GM19193 (cell line): ENCODE data around the gene CCDC146.

Experiments
- POLR2A ChIP-seq: IDR thresholded peaks from 4 replicates; pipeline ENCODE4 v1.6.1; 2011; ENCODE audit not compliant: insufficient read depth, insufficient read length; ENCODE audit errors: extremely low read depth

The CCDC146 gene

DNA sequence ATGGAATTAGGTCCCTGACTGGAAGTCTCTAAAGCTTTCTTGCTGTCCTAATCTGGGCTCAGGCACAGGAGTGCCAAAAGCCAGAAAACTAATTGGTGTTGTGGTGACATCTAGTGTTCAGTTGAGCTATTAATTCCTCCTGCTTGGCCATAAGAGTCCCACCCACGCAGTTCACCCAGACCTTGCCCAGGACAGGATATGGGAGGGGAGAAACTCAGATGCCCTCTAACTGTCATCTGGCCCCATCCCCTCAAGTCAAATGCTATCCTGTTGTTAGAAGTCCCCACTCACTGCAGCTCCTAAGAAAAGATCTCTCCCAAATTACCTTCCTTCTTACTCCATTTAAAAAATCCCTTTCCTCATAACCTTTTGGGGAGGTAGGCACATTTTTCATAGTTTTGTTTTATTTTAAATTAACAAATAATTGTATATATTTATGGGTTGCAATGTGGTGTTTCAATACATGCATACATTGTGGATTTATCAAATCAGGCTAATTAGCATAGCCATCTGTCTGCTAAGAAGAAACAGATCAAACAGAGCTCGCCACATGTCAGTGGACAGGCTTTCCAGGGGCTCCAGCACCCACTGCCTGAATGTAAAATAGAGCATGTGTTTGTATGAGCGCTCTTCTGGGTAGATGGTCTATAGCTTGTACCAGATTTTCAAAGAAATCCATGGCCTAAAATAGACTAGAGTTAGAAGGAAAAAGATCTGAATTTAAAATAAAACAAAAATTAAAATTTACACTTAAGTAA lies 209.7 kb downstream of the CCDC146 start:
- no peak for TF ChIP-seq POLR2A

DNA sequence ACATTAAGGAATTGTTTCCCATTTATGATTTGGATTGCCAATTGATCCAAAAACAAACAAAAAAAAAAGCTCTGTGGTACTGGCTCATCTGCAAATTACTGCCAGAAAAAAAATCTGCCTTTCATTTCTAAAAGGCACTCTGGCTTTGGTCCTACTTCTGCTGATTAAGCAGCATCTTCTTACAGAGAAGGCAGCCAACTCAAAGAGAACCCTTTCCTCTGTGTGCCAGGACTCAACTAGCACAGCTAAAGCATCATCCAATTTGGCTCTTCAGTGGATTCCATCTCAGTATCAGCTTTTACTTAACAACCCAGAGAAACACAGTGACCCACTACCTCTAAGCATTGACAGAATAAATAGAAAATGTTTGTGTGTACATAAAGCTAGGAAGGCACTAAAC lies 213.2 kb downstream of the CCDC146 start:
- no peak for TF ChIP-seq POLR2A

DNA sequence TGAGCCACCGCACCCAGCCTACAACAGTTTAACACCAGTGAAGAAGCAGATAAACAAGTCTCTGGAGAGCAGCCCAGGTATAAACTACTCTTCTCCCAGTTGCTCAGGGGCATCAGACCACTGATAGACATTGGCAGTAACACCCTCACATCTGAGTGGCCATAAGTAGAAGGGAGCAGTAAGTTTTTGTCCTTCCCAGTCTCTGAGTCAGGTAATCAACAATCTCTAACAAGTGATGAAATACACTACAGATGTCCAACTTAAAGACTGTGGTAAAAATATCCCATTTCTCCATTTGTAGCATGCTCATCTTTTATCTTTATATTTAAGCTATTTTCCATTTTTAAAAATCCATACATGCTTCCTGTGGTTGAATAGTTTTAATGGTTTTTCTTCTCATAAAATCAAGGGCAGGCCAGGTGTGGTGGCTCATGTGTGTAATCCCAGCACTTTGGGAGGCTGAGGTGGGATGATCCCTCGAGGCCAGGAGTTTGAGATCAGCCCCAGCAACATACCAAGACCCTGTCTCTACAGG lies 215.1 kb downstream of the CCDC146 start:
- TF ChIP-seq POLR2A: no peak

DNA sequence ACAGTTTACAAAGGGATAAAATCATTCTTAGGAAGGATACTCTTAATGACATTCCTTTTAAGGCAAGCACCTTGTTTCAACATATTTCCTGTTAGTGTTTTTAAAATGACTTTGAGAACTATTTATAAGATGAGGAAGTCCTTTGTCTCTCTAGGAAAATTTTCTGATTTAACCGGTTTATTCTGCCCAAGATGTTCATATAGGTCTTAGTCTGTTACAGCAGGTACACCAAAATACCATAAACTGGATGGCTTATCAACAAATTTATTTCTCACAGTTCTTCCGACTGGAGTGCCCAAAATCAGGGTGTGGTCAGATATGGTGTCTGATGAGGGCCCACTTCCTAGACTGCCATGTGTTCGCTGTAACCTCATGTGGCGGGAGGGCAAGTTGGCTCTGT lies 215.8 kb downstream of the CCDC146 start:
- TF ChIP-seq POLR2A: no peak

DNA sequence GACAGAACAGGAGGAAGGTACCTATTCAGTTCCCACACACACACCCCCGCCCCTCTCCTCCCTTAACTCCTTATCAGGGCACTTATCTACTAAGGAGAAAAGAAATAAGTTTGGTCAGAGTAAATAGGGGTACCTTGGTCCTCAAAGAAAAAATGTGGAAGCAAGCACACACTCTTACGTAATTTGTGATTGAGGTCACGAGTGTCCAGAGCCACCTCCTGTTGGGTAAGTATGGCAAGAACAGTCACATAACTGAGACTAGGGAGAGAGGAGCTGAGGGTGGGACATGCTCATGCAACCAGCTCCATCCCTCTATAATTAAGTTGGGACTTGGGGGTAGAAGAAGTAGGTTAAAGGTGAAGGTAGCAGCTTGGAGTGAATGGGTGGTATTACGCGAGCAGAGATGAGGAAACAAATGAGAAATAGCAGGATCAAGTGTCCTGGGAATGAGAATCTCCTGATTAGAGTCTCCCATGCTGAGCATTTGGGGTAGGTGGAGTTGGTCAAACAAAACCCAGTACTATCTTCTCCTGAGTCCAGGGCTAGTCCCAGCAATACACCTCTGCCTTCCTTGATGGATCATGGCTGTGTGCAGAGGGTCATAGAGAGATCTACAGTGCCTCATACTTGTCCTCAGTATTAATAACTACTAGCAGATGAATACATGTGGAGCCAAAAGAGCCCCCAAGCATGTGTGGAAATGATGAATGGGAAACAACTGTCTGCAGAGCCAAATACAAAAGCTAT lies 216.6 kb downstream of the CCDC146 start:
- TF ChIP-seq POLR2A: no peak

DNA sequence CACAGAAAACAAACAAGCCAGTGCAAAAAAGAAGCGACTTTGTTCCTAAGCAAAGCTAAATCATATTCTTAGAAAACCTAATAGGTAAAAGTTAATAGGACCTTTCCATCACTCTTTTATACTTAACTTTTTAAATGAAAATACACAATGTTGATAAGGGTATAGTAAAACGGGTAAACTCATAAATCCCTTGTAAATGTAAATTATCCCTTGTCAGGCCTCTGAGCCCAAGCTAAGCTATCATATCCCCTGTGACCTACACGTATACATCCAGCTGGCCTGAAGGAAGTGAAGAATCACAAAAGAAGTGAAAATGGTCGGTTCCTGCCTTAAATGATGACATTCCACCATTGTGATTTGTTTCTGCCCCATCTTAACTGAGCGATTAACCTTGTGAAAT lies 217.3 kb downstream of the CCDC146 start:
- TF ChIP-seq POLR2A: no peak
